GM18499 (cell line): Measurements from ENCODE around the gene MEGF11.

Experiments
- ATAC-seq: cut with Tn5 transposase; IDR thresholded peaks from one replicate; pipeline ENCODE4 v1.9.1; 2021; ENCODE audit warnings: moderate number of reproducible peaks; ENCODE audit not compliant: insufficient read depth, unreplicated experiment

Gene MEGF11

GRCh38 chr15:65937476-65937875 is 316.1 kb downstream of the MEGF11 start:
- ATAC-seq = no peak

GRCh38 chr15:65937054-65937453 is 316.5 kb downstream of the MEGF11 start:
- no peak for ATAC-seq

- ATAC-seq = no peak
Observed at GRCh38 chr15:65936282-65936681, 317.3 kb downstream of the MEGF11 start.

- ATAC-seq = no peak
Observed at GRCh38 chr15:65935391-65935790, 318.2 kb downstream of the MEGF11 start.

- no peak for ATAC-seq
Observed at GRCh38 chr15:65931221-65931620, 322.3 kb downstream of the MEGF11 start.

- no peak for ATAC-seq
Observed at GRCh38 chr15:65930134-65930533, 323.4 kb downstream of the MEGF11 start.

- no peak for ATAC-seq
Observed at GRCh38 chr15:65929573-65929972, 324.0 kb downstream of the MEGF11 start.

- ATAC-seq = no peak
Observed at GRCh38 chr15:65927545-65927944, 326.0 kb downstream of the MEGF11 start.

GRCh38 chr15:65926899-65927298 is 326.7 kb downstream of the MEGF11 start:
- ATAC-seq = no peak

- ATAC-seq = no peak
Observed at GRCh38 chr15:65926459-65926858, 327.1 kb downstream of the MEGF11 start.

- ATAC-seq = no peak
Observed at GRCh38 chr15:65925338-65925737, 328.2 kb downstream of the MEGF11 start.

GRCh38 chr15:65924004-65924403 is 329.5 kb downstream of the MEGF11 start:
- ATAC-seq = no peak

GRCh38 chr15:65923264-65923663 is 330.3 kb downstream of the MEGF11 start:
- no peak for ATAC-seq

GRCh38 chr15:65922621-65923020 is 330.9 kb downstream of the MEGF11 start:
- no peak for ATAC-seq

- no peak for ATAC-seq
Observed at GRCh38 chr15:65921780-65922179, 331.8 kb downstream of the MEGF11 start.

GRCh38 chr15:65920825-65921309 is 332.7 kb downstream of the MEGF11 start:
- no peak for ATAC-seq

- ATAC-seq = no peak
Observed at GRCh38 chr15:65920121-65920520, 333.4 kb downstream of the MEGF11 start.

- no peak for ATAC-seq
Observed at GRCh38 chr15:65919353-65919752, 334.2 kb downstream of the MEGF11 start.

- ATAC-seq = no peak
Observed at GRCh38 chr15:65918945-65919344, 334.6 kb downstream of the MEGF11 start.

- ATAC-seq = no peak
Observed at GRCh38 chr15:65918357-65918920, 335.1 kb downstream of the MEGF11 start.

- ATAC-seq = no peak
Observed at GRCh38 chr15:65917936-65918335, 335.6 kb downstream of the MEGF11 start.

- ATAC-seq = no peak
Observed at GRCh38 chr15:65917407-65917756, 336.2 kb downstream of the MEGF11 start.
